SK-N-SH (cell line): ENCODE results near the gene LRP1-AS. TPM values are rescaled to one million over a fixed set of nuclear protein-coding genes. Genes with fewer than 3 reads are reported as not detected.

Experiments
- CTCF ChIA-PET: fragments of 300-600, 350-600 bp; formaldehyde crosslinking; extraction: SDS; loops from one replicate; lab custom pipeline; 2021; lab: Yijun Ruan, JAX
- POLR2A ChIA-PET: fragments of 350-600 bp; sonication (Branson Sonifier 250); formaldehyde crosslinking; extraction: SDS; loops from one replicate; lab custom pipeline; 2020; ENCODE audit warnings: antibody characterized with exemption, inconsistent platforms; lab: Yijun Ruan, JAX
- DNase-seq: peaks from one replicate; pipeline ENCODE4 v3.0.0; 2012
- H2AFZ ChIP-seq: fragments of 200-600 bp; sonication (generic); 2 replicates; pipeline ENCODE4 v1.8.1; 2016; ENCODE audit warnings: antibody characterized with exemption, mild to moderate bottlenecking, low read depth
- H3F3A ChIP-seq: fragments of 200-600 bp; sonication (generic); replicated peaks from 2 replicates; pipeline ENCODE3; 2016; ENCODE audit warnings: antibody characterized with exemption, mild to moderate bottlenecking; ENCODE audit not compliant: insufficient read depth
- H3K27ac ChIP-seq, 2 experiments: fragments of 200-500 bp in 1 of 2; fragments of 200-600 bp in 1 of 2; sonication (Bioruptor generic) in 1 of 2; sonication (generic), shearing (Covaris generic) in 1 of 2; 2 replicates each; pipeline versions ENCODE4 v1.5.1 to v1.6.1; 2014 to 2016; ENCODE audit warnings: low read depth in 2 of 2, inconsistent platforms in 1 of 2, low read length in 1 of 2, mild to moderate bottlenecking in 1 of 2, mixed read lengths in 1 of 2
- H3K27me3 ChIP-seq: fragments of 200-600 bp; sonication (generic), shearing (Covaris generic); 2 replicates; pipeline ENCODE4 v1.6.1; 2016; ENCODE audit warnings: mixed run types; ENCODE audit not compliant: insufficient read depth
- H3K36me3 ChIP-seq, 2 experiments: fragments of 200-500 bp in 1 of 2; fragments of 200-600 bp in 1 of 2; sonication (Bioruptor generic) in 1 of 2; sonication (generic) in 1 of 2; replicated peaks in 1 of 2; 2 replicates each; pipeline versions ENCODE3 to v1.5.1; 2014 to 2016; ENCODE audit warnings: low read length in 1 of 2, mild to moderate bottlenecking in 1 of 2; ENCODE audit not compliant: insufficient read depth in 2 of 2, control insufficient read depth in 1 of 2
- H3K4me1 ChIP-seq, 2 experiments: fragments of 200-500 bp in 1 of 2; fragments of 200-600 bp in 1 of 2; sonication (Bioruptor generic) in 1 of 2; sonication (generic), shearing (Covaris generic) in 1 of 2; 2 replicates each; pipeline versions ENCODE4 v1.5.1 to v1.6.1; 2014 to 2016; ENCODE audit warnings: low read depth in 1 of 2, low read length in 1 of 2, mixed run types in 1 of 2; ENCODE audit not compliant: insufficient read depth in 2 of 2, control insufficient read depth in 1 of 2
- H3K4me2 ChIP-seq: fragments of 200-600 bp; sonication (generic), shearing (Covaris generic); 2 replicates; pipeline ENCODE4 v1.6.1; 2017; ENCODE audit warnings: mixed run types
- H3K4me3 ChIP-seq, 2 experiments: fragments of 200-500 bp in 1 of 2; fragments of 200-600 bp in 1 of 2; sonication (Bioruptor generic) in 1 of 2; sonication (generic), shearing (Covaris generic) in 1 of 2; 2 replicates each; pipeline versions ENCODE4 v1.5.1 to v1.8.1; 2014 to 2016; ENCODE audit warnings: low read depth in 2 of 2, inconsistent platforms in 1 of 2, low read length in 1 of 2, mild to moderate bottlenecking in 1 of 2, mixed read lengths in 1 of 2, moderate library complexity in 1 of 2
- H3K79me2 ChIP-seq: fragments of 200-600 bp; sonication (generic); 2 replicates; pipeline ENCODE4 v1.8.1; 2017; ENCODE audit warnings: mild to moderate bottlenecking; ENCODE audit not compliant: insufficient read depth
- H3K9ac ChIP-seq: fragments of 200-600 bp; sonication (generic); 2 replicates; pipeline ENCODE4 v1.6.1; 2017; ENCODE audit warnings: mixed run types
- H3K9me2 ChIP-seq: fragments of 200-600 bp; sonication (generic); 2 replicates; pipeline ENCODE4 v1.6.1; 2017; ENCODE audit warnings: mixed run types
- H3K9me3 ChIP-seq: fragments of 200-600 bp; sonication (generic); 2 replicates; pipeline ENCODE4 v1.6.1; 2017; ENCODE audit warnings: mixed run types, mild to moderate bottlenecking, moderate library complexity
- H4K20me1 ChIP-seq: fragments of 200-600 bp; sonication (generic); 2 replicates; pipeline ENCODE4 v1.6.1; 2017; ENCODE audit warnings: mild to moderate bottlenecking, mixed run types; ENCODE audit not compliant: insufficient read depth
- EP300 ChIP-seq, 2 experiments: IDR thresholded peaks; 2 replicates each; pipeline versions ENCODE4 v1.4.0 to v1.6.1; 2012; ENCODE audit warnings: borderline replicate concordance in 1 of 2, low read depth in 1 of 2, low read length in 1 of 2
- EZH2phosphoT487 ChIP-seq: fragments of 200-600 bp; sonication (generic); IDR thresholded peaks from 2 replicates; pipeline ENCODE4 v1.6.1; 2017; ENCODE audit warnings: low read depth, mixed run types, mild to moderate bottlenecking, antibody characterized with exemption, moderate library complexity, borderline replicate concordance
- FOXM1 ChIP-seq: IDR thresholded peaks from 2 replicates; pipeline ENCODE4 v1.4.0; 2012; ENCODE audit warnings: low read depth, mild to moderate bottlenecking
- GATA2 ChIP-seq: sonication (generic); formaldehyde crosslinking; IDR thresholded peaks from 2 replicates; pipeline ENCODE4 v1.5.0; 2020; ENCODE audit warnings: mild to moderate bottlenecking, missing genetic modification reagents
- JUND ChIP-seq: IDR thresholded peaks from 2 replicates; pipeline ENCODE4 v1.4.0; 2012
- MEF2A ChIP-seq: IDR thresholded peaks from 2 replicates; pipeline ENCODE4 v1.4.0; 2012; ENCODE audit warnings: low read depth, borderline replicate concordance
- MXI1 ChIP-seq: IDR thresholded peaks from 2 replicates; pipeline ENCODE4 v1.6.1; 2012; ENCODE audit warnings: mild to moderate bottlenecking, low read depth, low read length, improper control_type of control experiment
- NRF1 ChIP-seq: IDR thresholded peaks from 2 replicates; pipeline ENCODE4 v1.6.1; 2012; ENCODE audit warnings: low read depth, mild to moderate bottlenecking, low read length
- RCOR1 ChIP-seq: fragments of 150-350 bp; IDR thresholded peaks from 2 replicates; pipeline ENCODE4 v1.6.1; 2017; ENCODE audit warnings: antibody characterized with exemption, low read length
- SIN3A ChIP-seq: IDR thresholded peaks from 2 replicates; pipeline ENCODE4 v1.6.1; 2012; ENCODE audit warnings: low read depth, mild to moderate bottlenecking, low read length, moderate library complexity, borderline replicate concordance
- SMC3 ChIP-seq: IDR thresholded peaks from 2 replicates; pipeline ENCODE4 v1.6.1; 2012; ENCODE audit warnings: low read depth, low read length, improper control_type of control experiment
- TAF1 ChIP-seq: IDR thresholded peaks from 2 replicates; pipeline ENCODE4 v1.6.1; 2012; ENCODE audit warnings: low read depth, mild to moderate bottlenecking, low read length, moderate library complexity, borderline replicate concordance
- USF1 ChIP-seq: IDR thresholded peaks from 2 replicates; pipeline ENCODE4 v1.4.0; 2012; ENCODE audit warnings: low read depth, borderline replicate concordance
- USF2 ChIP-seq: fragments of 150-350 bp; IDR thresholded peaks from 2 replicates; pipeline ENCODE4 v1.6.1; 2017; ENCODE audit warnings: antibody characterized with exemption, low read length, low read depth, borderline replicate concordance
- YY1 ChIP-seq: IDR thresholded peaks from 2 replicates; pipeline ENCODE4 v1.4.0; 2012; ENCODE audit warnings: low read depth, mild to moderate bottlenecking
- ZBTB33 ChIP-seq: IDR thresholded peaks from 2 replicates; pipeline ENCODE4 v1.4.0; 2012; ENCODE audit warnings: low read depth, borderline replicate concordance
- WGBS: methylation state at CpG from one replicate; pipeline ENCODE4 v1.1.6; 2017; ENCODE audit warnings: low lambda C conversion rate; 5-methylcytosine and 5-hydroxymethylcytosine counted together
- polyA plus RNA-seq, 3 experiments: library from polyadenylated mRNA; depleted of rRNA; stranded (reverse); fragments of >200 nt; gene quantifications; 2 replicates each; pipeline ENCODE4 v1.2.3, GENCODE V29; 2012

LRP1-AS gene
- polyA plus RNA-seq, 1 of the 3 experiments (the other 2 are of a cell fraction), result not detected

- POLR2A ChIA-PET, result no interaction called here
- DNase-seq, result no peak
- no peaks in the 10 kb centered on the region for H3K27me3 ChIP-seq
- H3K9ac ChIP-seq, result no peak overlapping the region
- H4K20me1 ChIP-seq, result no peaks in the 10 kb centered on the region
- no peak overlapping the region for H3K27ac ChIP-seq
- 92% methylated on average over 13 of the region's 19 CpGs for WGBS
- no peaks in the 10 kb centered on the region for H3K9me2 ChIP-seq
- no peaks in the 10 kb centered on the region for H3K9me3 ChIP-seq
- peaks cover 7 to 85% of the 10 kb centered on the region in 2 experiments for H3K36me3 ChIP-seq
- H3K4me3 ChIP-seq, result no peak overlapping the region
- H3K79me2 ChIP-seq, result no peaks in the 10 kb centered on the region
- H3K4me1 ChIP-seq, result no peaks in the 10 kb centered on the region
- H3K4me2 ChIP-seq, result no peak overlapping the region
- H2AFZ ChIP-seq, result no peak overlapping the region
- peaks cover 3% of the 10 kb centered on the region for H3F3A ChIP-seq
- TF ChIP-seq USF1 (no peak), YY1 (no peak), SMC3 (no peak), MXI1 (no peak), SIN3A (no peak), USF2 (no peak), EZH2phosphoT487 (no peak), RCOR1 (no peak), JUND (no peak), MEF2A (no peak), NRF1 (no peak), EP300 (IDR thresholded peaks at IDR 0.05; ENCODE audit: borderline replicate concordance in 1 of 2, low read depth in 1 of 2, low read length in 1 of 2) (no peak), FOXM1 (no peak), ZBTB33 (no peak)
- CTCF ChIA-PET, result interaction anchor here (1.6 to 31.5 kb wide), 5 partner anchors 13 to 84 kb away, joined by 4 to 616 read pairs (median 12); partner anchors contain the start of genes LRP1-AS and STAT6
Measured at GRCh38 chr12:57195186-57195585, 47.8 kb upstream of the LRP1-AS start.

GRCh38 chr12:57194253-57194652, 46.8 kb upstream of the LRP1-AS start:
- Histone ChIP-seq H3K9me2 (no peaks in the 10 kb centered on the region), H4K20me1 (no peaks in the 10 kb centered on the region), H3K4me1 (no peaks in the 10 kb centered on the region), H3K36me3 (peaks cover 7 to 88% of the 10 kb centered on the region in 2 experiments), H3K27me3 (no peaks in the 10 kb centered on the region), H3K79me2 (no peaks in the 10 kb centered on the region), H3F3A (peaks cover 4% of the 10 kb centered on the region), H3K4me3 (no peak overlapping the region), H3K9ac (no peak overlapping the region), H3K4me2 (no peak overlapping the region), H2AFZ (no peak overlapping the region), H3K9me3 (no peaks in the 10 kb centered on the region), H3K27ac (no peak overlapping the region)
- 98% methylated on average over 7 of the region's 18 CpGs for WGBS
- DNase-seq, result no peak
- ChIA-PET POLR2A (no interaction called here), CTCF (interaction anchor here (1.3 to 31.5 kb wide), 5 partner anchors 12 to 83 kb away, joined by 4 to 616 read pairs (median 12); partner anchors contain the start of genes LRP1-AS and STAT6)
- no peak for TF ChIP-seq NRF1
- no peak for TF ChIP-seq MXI1
- TF ChIP-seq GATA2 (CRISPR knock-in tag), result no peak
- TF ChIP-seq YY1, result no peak
- TF ChIP-seq USF1, result no peak
- TF ChIP-seq TAF1, result no peak
